ENCODE results near the gene ENHO. TPM values are rescaled to one million over a fixed set of nuclear protein-coding genes. Genes with fewer than 3 reads are reported as not detected.

Gene ENHO
- total and polyA plus RNA-seq, 11 donors: 0.26 to 1.2 (median 0.45) TPM; not detected in 2

DNA sequence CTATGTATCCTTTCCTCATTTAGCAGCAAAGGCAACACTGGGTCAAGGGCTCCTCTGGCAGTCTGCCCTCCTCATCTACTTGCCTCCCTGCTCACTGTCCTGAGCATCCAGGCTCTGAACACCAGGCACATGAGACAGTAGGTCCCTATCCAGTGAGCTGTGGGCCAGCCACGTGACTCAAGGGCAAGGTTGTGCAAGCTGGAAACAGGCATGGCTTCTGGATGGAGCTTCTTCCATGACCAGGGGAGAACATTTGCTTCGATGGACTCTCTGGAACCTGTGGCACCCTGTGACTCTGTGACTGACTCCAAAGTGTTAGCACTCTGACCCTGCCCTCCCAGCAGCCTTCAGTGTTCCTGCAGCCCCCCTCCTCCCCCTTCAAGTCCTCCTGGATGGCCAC is 31.2 kb downstream of the ENHO start:
- intact Hi-C loops (cut with DNase I): loop anchor here in 1 of 10 donors (10.0 kb wide), 1 partner anchor 87 kb away; no protein-coding TSS in a partner anchor
- whole genome bisulfite sequencing, 4 donors: 43 to 62% (median 56%) methylated on average over 2 of the region's 2 CpGs

DNA sequence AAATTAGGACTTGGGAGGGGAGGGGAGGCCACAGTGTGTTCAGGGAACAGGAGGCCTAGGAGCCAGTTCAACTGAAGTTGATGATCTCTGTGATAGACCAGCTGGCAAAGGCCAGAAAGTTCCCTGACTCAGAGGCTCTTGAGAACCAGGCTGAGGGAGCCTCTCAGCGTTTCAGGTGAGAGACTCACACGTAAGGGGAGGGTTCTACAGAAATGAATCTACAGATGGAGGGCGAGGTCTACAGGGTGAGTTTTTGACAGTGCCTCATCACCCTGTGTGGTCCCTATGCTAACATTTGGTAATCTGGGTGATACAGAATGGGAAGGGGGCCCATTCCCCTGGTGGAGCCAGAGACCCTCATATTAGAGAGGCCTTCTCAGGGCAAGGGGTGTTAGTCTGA is 32.0 kb downstream of the ENHO start:
- ATAC-seq: no peak
- TF ChIP-seq POLR2A (IDR thresholded peaks at IDR 0.05): no peak
- TF ChIP-seq, protein P1, sequence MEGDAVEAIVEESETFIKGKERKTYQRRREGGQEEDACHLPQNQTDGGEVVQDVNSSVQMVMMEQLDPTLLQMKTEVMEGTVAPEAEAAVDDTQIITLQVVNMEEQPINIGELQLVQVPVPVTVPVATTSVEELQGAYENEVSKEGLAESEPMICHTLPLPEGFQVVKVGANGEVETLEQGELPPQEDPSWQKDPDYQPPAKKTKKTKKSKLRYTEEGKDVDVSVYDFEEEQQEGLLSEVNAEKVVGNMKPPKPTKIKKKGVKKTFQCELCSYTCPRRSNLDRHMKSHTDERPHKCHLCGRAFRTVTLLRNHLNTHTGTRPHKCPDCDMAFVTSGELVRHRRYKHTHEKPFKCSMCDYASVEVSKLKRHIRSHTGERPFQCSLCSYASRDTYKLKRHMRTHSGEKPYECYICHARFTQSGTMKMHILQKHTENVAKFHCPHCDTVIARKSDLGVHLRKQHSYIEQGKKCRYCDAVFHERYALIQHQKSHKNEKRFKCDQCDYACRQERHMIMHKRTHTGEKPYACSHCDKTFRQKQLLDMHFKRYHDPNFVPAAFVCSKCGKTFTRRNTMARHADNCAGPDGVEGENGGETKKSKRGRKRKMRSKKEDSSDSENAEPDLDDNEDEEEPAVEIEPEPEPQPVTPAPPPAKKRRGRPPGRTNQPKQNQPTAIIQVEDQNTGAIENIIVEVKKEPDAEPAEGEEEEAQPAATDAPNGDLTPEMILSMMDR (IDR thresholded peaks at IDR 0.05): no peak

More for the DNA sequence above, 31.2 kb downstream of the ENHO start:
- no peaks in the 10 kb centered on the region for H3K9me3 ChIP-seq
- DNase-seq (no peak), ATAC-seq (no peak)
- peaks cover 0 to 3% (median 0%) of the 10 kb centered on the region in 9 donors for H3K27me3 ChIP-seq
- H3K27ac ChIP-seq: no peak overlapping the region
- no peak for TF ChIP-seq POLR2A (IDR thresholded peaks at IDR 0.05)
- TF ChIP-seq, protein P1 (IDR thresholded peaks at IDR 0.05): no peak
- no peak overlapping the region for H3K4me3 ChIP-seq
- no peaks in the 10 kb centered on the region for H3K4me1 ChIP-seq
- H3K36me3 ChIP-seq: no peaks in the 10 kb centered on the region

DNA sequence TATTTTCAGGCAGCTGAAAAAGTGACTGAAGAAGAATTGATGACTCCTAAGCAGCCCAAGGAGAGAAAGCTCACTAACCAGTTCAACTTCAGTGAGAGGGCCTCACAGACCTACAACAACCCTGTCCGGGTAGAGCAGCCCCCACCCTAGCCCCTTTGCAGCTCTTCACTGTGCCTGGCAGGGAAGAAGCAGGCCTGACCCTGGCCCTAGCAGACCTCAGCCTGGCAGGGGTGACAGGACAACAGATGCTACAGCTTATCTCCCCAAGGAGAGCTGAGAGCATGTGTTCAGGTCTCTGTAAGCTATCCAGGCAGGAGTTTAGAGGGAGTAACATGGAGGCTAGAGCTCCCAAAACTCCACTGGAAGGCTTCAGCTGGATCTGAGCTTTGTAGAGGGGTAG is 32.4 kb downstream of the ENHO start:
- no peak for ATAC-seq

More for the DNA sequence above, 32.0 kb downstream of the ENHO start:
- peaks cover 0 to 3% (median 0%) of the 10 kb centered on the region in 9 donors for H3K27me3 ChIP-seq
- DNase-seq: no peak
- no peaks in the 10 kb centered on the region for H3K36me3 ChIP-seq
- WGBS, 4 donors: 59 to 69% (median 65%) methylated on average over 3 of the region's 3 CpGs
- intact Hi-C loops (cut with DNase I): loop anchor here in 1 of 10 donors (10.0 kb wide), 1 partner anchor 86 kb away; no protein-coding TSS in a partner anchor
- H3K4me1 ChIP-seq: no peaks in the 10 kb centered on the region
- no peaks in the 10 kb centered on the region for H3K9me3 ChIP-seq
- no peak overlapping the region for H3K27ac ChIP-seq
- H3K4me3 ChIP-seq: no peak overlapping the region

DNA sequence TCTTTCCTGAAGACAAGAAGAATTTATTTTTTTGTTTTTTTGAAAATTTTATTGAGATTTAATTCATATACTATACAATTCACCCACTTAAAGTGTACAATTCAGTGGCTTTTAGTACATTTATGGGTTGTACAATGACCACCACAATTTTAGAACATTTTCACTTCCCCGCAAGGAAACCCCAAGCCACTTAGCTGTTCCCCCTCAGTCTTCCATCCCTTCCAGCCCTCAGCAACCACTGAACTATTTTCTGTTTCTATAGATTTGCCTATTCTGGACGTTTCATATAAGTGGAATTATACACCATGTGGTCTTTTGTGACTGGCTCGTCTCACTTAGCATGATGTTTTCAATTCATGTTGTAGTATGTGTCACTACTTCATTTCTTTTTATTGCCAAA is 36.2 kb downstream of the ENHO start:
- Histone ChIP-seq H3K36me3 (no peaks in the 10 kb centered on the region), H3K4me3 (no peak overlapping the region), H3K9me3 (no peaks in the 10 kb centered on the region), H3K4me1 (no peaks in the 10 kb centered on the region), H3K27ac (no peak overlapping the region), H3K27me3 (peaks cover 0 to 3% (median 0%) of the 10 kb centered on the region in 9 donors)
- DNase-seq (no peak), ATAC-seq (no peak)
- intact Hi-C loops (cut with DNase I): no loop called here
- WGBS, 4 donors: 65 to 68% (median 65%) methylated on average over 3 of the region's 3 CpGs
- TF ChIP-seq POLR2A (IDR thresholded peaks at IDR 0.05): no peak

More for the DNA sequence above, 32.4 kb downstream of the ENHO start:
- Histone ChIP-seq H3K27ac (no peak overlapping the region), H3K9me3 (no peaks in the 10 kb centered on the region), H3K27me3 (peaks cover 0 to 3% (median 0%) of the 10 kb centered on the region in 9 donors), H3K4me3 (no peak overlapping the region), H3K4me1 (no peaks in the 10 kb centered on the region), H3K36me3 (no peaks in the 10 kb centered on the region)
- TF ChIP-seq, protein P1 (IDR thresholded peaks at IDR 0.05): no peak
- TF ChIP-seq POLR2A (IDR thresholded peaks at IDR 0.05): no peak
- no peak for DNase-seq
- WGBS, 4 donors: 65 to 100% (median 74%) methylated on average over 1 of the region's 1 CpG
- intact Hi-C loops (cut with DNase I): loop anchor here in 1 of 10 donors (10.0 kb wide), 1 partner anchor 86 kb away; no protein-coding TSS in a partner anchor

DNA sequence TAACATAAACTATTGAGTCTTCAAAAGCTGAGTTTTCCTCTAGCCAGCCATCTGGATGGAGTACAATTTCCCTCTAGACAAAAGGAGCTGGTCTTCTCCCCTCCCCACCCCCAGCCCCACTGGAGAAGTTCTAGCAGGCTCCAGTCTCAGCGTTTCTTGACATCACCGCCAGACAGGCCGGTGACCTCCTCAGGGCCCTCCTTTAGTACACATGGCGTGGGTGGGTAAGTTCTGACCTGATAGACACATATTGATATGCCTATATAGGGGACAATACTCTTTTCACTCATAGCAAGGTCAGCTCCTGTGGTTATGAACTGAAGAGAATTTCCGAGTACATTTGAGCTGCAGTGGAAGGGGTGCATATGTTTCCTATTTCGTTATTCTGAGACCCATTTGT is 37.0 kb downstream of the ENHO start:
- DNase-seq (no peak), ATAC-seq (no peak)
- TF ChIP-seq, protein P1 (IDR thresholded peaks at IDR 0.05): no peak
- no peak for TF ChIP-seq POLR2A (IDR thresholded peaks at IDR 0.05)
- Histone ChIP-seq H3K4me1 (no peaks in the 10 kb centered on the region), H3K27me3 (peaks cover 0 to 3% (median 0%) of the 10 kb centered on the region in 9 donors), H3K27ac (no peak overlapping the region), H3K36me3 (no peaks in the 10 kb centered on the region), H3K4me3 (no peak overlapping the region), H3K9me3 (no peaks in the 10 kb centered on the region)
- intact Hi-C loops (cut with DNase I): no loop called here
- WGBS, 4 donors: 67 to 85% (median 76%) methylated on average over 6 of the region's 6 CpGs
